ENCODE measurements around the gene CFLAR. TPM values are rescaled to one million over a fixed set of nuclear protein-coding genes. Genes with fewer than 3 reads are reported as not detected.
A peak's percentile ranks its signal among the peaks of the same experiment; 100 is the strongest.
"Not testable (repeated sequence)": the region's sequence is repeated elsewhere in the genome, so short reads cannot be mapped to it uniquely, and the experiment has no call there.

CFLAR gene
- total and polyA plus RNA-seq, 8 donors: 34.6 to 101 (median 49.7) TPM

- FAIRE-seq (no peak), ATAC-seq (no peak), DNase-seq (no peak)
- H3K4me1 ChIP-seq: peaks cover 5 to 13% (median 13%) of the 10 kb centered on the region in 3 donors
- H3K36me3 ChIP-seq: peaks cover 0 to 77% (median 31%) of the 10 kb centered on the region in 3 donors
- intact Hi-C loops (cut with DNase I): no loop called here
- H3K27ac ChIP-seq: no peak overlapping the region
- H3K27me3 ChIP-seq: no peaks in the 10 kb centered on the region
- TF ChIP-seq, protein P1, sequence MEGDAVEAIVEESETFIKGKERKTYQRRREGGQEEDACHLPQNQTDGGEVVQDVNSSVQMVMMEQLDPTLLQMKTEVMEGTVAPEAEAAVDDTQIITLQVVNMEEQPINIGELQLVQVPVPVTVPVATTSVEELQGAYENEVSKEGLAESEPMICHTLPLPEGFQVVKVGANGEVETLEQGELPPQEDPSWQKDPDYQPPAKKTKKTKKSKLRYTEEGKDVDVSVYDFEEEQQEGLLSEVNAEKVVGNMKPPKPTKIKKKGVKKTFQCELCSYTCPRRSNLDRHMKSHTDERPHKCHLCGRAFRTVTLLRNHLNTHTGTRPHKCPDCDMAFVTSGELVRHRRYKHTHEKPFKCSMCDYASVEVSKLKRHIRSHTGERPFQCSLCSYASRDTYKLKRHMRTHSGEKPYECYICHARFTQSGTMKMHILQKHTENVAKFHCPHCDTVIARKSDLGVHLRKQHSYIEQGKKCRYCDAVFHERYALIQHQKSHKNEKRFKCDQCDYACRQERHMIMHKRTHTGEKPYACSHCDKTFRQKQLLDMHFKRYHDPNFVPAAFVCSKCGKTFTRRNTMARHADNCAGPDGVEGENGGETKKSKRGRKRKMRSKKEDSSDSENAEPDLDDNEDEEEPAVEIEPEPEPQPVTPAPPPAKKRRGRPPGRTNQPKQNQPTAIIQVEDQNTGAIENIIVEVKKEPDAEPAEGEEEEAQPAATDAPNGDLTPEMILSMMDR (IDR thresholded peaks at IDR 0.05): no peak
- H3K9me3 ChIP-seq: no peaks in the 10 kb centered on the region
- WGBS, 2 donors: 82 to 86% methylated on average over 34 of the region's 34 CpGs
- H3K4me3 ChIP-seq: no peak overlapping the region
These were observed 24.1 kb downstream of the CFLAR start for GRCh38 chr2:201139836-201140604.

DNA sequence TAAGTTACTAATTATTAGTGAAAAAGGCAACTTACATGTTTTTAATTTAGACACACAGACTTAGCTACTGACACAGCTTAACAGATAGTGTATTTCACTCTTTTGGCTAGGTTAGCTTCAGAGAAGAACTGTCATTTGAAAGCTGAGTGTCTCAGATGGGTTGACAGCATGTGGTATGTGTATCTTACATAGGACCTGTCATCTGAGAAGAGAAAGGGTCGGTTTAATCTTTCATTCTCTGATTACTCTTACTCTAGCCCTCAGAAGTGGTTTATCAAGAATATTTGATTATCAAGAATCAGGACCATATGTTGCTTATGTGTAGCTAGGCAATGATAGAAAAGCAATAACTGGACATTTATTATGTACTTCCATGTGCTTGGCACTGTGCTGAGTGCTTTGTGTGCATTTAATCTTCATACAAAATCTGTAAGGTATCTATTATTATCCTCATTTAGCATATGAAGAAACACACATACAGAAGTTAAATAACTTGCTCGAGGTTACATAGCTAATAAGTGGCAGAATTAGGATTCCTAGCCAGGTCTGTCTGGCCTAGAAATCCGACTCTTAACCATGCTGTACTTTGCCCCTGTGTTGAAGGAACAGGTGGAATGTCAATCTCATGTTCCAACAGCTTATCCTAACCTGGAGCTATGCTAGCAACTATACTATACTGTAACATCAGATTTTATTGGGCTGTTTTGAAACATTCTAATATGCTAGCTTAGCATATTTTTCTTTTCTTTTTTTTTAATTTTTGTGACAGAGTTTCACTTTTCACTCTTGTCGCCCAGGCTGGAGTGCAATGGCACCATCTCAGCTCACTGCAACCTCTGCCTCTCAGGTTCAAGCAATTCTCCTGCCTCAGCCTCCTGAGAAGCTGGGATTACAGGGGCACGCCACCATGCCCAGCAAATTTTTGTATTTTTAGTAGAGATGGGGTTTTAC, 28.4 kb downstream of the CFLAR start:
- Histone ChIP-seq H3K36me3 (peaks cover 0 to 44% (median 0%) of the 10 kb centered on the region in 3 donors), H3K9me3 (no peaks in the 10 kb centered on the region), H3K27me3 (no peaks in the 10 kb centered on the region), H3K27ac (peak overlapping the region in 1 of 4 donors; percentile 8), H3K4me3 (no peak overlapping the region), H3K4me1 (peaks cover 9 to 27% (median 15%) of the 10 kb centered on the region in 3 donors)
- FAIRE-seq (no peak), ATAC-seq (peak; percentile 77 to 88 (median 84)), DNase-seq (no peak)
- intact Hi-C loops (cut with DNase I): no loop called here
- WGBS, 2 donors: 45 to 46% methylated on average over 5 of the region's 5 CpGs
- TF ChIP-seq, protein P1 (IDR thresholded peaks at IDR 0.05): no peak

GRCh38 chr2:201148434-201148990, 32.5 kb downstream of the CFLAR start:
- Histone ChIP-seq H3K27me3 (no peaks in the 10 kb centered on the region), H3K36me3 (peaks cover 0 to 28% (median 12%) of the 10 kb centered on the region in 3 donors), H3K4me1 (peaks cover 13 to 40% (median 15%) of the 10 kb centered on the region in 3 donors), H3K9me3 (no peaks in the 10 kb centered on the region), H3K27ac (peak overlapping the region in 2 of 4 donors; percentile 59 to 71), H3K4me3 (no peak overlapping the region)
- WGBS, 2 donors: 53 to 61% methylated on average over 1 of the region's 1 CpG
- ATAC-seq: no peak
- no peak for FAIRE-seq
- TF ChIP-seq, protein P1 (IDR thresholded peaks at IDR 0.05): no peak
- no peak for DNase-seq
- intact Hi-C loops (cut with DNase I): no loop called here

DNA sequence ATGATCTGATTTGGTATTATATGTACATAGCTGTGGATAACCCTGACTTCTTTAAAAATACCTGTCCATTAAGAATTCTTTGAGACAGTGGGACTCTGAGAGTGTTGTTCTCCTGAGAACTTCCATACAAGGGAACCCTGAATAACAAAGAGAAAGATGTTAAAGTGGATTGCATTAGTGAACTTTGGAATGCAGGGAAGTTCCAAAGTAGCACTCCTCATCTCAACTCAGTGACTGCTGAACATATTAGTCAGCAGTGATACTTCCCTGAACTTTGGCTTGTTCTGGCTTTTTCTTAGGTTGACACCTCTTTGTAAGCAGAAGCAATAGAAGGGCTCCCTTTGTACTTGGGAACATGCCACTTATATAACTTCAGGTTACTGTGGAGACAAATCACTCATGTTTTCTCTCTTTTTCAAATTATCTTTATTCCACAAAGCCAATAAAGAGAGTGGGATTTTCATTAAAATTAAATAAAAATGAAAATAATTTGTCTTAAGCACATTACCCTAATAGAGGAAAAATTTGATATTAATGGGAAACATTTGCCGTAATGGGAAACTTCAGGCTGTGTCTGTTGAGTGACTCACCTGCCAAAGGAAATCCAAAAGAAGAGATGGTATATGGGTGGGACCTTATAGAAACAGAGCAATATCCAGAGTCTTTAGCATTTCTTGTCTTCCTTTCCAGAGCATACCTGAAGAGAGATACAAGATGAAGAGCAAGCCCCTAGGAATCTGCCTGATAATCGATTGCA, 33.3 kb downstream of the CFLAR start:
- peaks cover 0 to 33% (median 17%) of the 10 kb centered on the region in 3 donors for H3K36me3 ChIP-seq

DNA sequence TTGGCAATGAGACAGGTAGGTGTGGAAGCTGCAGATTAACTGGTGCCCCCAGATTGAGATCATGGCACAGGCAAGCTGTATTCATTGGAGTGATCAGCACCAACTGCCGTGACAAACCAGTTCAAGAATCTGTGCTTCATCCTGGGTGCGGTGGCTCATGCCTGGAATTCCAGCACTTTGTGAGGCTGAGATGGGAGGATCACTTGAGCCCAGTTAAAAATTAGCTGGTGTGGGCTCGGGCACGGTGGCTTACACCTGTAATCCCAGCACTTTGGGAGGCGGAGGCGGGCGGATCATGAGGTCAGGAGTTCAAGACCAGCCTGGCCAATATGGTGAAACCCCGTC, 33.8 kb downstream of the CFLAR start:
- H3K4me3 ChIP-seq; intact Hi-C loops (cut with DNase I); H3K9me3 ChIP-seq; DNase-seq; H3K27me3 ChIP-seq; ATAC-seq; FAIRE-seq: not testable (repeated sequence)
- Histone ChIP-seq H3K4me1 (peaks cover 4 to 29% (median 11%) of the 10 kb centered on the region in 3 donors), H3K36me3 (peaks cover 0 to 38% (median 23%) of the 10 kb centered on the region in 3 donors), H3K27ac (peak overlapping the region in 2 of 4 donors; percentile 67 to 71)
- 86 to 89% methylated on average over 8 of the region's 8 CpGs for WGBS, 2 donors

More for the DNA sequence above, 33.3 kb downstream of the CFLAR start:
- no peaks in the 10 kb centered on the region for H3K27me3 ChIP-seq
- intact Hi-C loops (cut with DNase I): no loop called here
- H3K4me1 ChIP-seq: peaks cover 9 to 35% (median 13%) of the 10 kb centered on the region in 3 donors
- DNase-seq (no peak), FAIRE-seq (peak; percentile 60), ATAC-seq (peak in 3 of 4 donors; percentile 59 to 75 (median 73))
- peak overlapping the region in 2 of 4 donors; percentile 67 to 71 for H3K27ac ChIP-seq
- TF ChIP-seq, protein P1 (IDR thresholded peaks at IDR 0.05): no peak
- 93 to 97% methylated on average over 2 of the region's 2 CpGs for WGBS, 2 donors
- H3K4me3 ChIP-seq: no peak overlapping the region
- H3K9me3 ChIP-seq: no peaks in the 10 kb centered on the region
